GM12873 (cell line): ENCODE data around the gene ARID1B.

Experiments
- TF ChIP-seq, protein P1 (sequence below): IDR thresholded peaks from 2 replicates; pipeline ENCODE4 v1.5.1; 2012; ENCODE audit warnings: low read depth, mild to moderate bottlenecking, moderate library complexity, low read length, control low read depth; ENCODE audit not compliant: insufficient read depth; ENCODE audit errors: missing control alignments

The ARID1B gene

DNA sequence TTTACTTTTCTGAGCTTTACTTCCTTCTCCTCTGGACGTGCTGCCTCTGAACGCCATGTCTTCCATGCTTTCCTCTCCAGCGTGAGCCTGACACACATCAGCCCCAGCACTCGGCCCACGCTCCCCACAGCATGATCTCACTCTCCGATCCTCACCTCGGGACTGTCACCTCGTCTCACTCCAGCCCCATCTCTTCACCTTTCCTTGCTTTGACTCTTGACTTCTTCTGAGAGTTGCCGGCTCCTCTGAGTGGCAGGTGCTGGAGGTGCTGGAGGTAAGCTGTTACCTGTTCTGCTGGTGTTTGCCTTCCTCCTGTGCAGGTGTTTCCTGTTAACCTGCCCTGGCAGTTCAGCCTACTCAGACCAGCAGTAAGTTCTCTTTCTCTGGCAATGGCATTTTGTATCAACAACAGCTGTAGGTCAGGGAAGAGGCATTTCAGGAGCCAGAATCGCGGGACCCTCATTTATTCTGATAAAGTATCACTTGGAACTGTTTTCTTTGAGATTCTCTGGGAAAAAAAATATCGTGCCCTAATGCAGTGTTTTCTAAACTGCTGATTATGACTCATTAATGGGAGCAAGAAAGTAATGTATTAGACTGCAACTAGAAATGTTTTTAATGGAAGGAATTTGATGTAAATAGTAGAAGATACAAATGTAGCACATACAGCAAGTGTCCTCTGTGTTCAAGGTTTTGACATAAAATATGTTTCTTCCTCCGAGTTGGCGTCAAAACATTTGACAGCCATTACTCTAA, 106.5 kb downstream of the ARID1B start:
- TF ChIP-seq, protein P1, sequence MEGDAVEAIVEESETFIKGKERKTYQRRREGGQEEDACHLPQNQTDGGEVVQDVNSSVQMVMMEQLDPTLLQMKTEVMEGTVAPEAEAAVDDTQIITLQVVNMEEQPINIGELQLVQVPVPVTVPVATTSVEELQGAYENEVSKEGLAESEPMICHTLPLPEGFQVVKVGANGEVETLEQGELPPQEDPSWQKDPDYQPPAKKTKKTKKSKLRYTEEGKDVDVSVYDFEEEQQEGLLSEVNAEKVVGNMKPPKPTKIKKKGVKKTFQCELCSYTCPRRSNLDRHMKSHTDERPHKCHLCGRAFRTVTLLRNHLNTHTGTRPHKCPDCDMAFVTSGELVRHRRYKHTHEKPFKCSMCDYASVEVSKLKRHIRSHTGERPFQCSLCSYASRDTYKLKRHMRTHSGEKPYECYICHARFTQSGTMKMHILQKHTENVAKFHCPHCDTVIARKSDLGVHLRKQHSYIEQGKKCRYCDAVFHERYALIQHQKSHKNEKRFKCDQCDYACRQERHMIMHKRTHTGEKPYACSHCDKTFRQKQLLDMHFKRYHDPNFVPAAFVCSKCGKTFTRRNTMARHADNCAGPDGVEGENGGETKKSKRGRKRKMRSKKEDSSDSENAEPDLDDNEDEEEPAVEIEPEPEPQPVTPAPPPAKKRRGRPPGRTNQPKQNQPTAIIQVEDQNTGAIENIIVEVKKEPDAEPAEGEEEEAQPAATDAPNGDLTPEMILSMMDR: no peak

DNA sequence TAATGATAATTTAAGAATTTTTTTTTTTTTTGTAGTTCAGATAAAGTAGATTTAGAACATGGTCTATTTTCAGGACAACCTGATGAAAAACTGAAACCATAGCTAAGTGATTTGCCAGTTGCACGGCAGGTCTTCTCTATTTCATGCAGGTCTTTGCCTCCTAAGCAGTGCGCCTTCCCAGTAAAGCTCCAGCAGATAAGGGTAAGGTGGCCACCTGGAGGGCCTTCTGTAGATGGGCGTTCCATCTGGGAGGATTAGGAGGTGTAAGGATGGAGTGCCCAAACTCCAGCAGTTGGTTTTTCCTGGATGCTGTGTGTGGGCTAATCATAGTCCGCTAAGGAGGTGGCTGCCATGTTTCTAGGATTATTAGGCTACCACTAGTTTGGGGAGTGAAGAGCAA, 107.1 kb downstream of the ARID1B start:
- TF ChIP-seq, protein P1: no peak

- TF ChIP-seq, protein P1: no peak
Observed at GRCh38 chr6:156885562-156885961, 108.4 kb downstream of the ARID1B start.

DNA sequence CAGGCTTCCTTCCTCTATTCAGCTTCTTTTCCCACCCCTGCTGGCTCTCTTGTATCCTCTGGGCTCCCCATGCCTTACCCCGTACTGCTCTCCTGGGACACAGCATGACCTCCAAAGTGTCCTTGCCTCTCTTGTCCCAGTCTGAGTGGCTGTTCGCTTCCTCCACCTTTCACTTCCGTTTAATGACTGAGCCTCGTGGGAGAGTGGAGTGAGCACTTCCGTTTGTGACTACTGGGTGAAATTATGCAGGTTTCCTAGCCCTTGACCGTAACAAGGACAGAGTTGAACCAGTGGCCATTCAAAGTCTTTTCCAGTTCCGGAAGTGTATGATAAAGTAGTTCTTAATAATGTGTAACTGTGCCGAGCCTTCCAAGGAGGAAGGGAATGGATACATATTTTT, 109.2 kb downstream of the ARID1B start:
- TF ChIP-seq, protein P1: no peak

- TF ChIP-seq, protein P1: no peak
Observed at GRCh38 chr6:156887623-156888269, 110.6 kb downstream of the ARID1B start.

GRCh38 chr6:156889469-156889868, 112.3 kb downstream of the ARID1B start:
- TF ChIP-seq, protein P1: no peak

GRCh38 chr6:156889986-156890385, 112.8 kb downstream of the ARID1B start:
- TF ChIP-seq, protein P1: no peak
